T-cell (primary cell): ENCODE measurements around the gene GOLGA5. TPM values are rescaled to one million over a fixed set of nuclear protein-coding genes. Genes with fewer than 3 reads are reported as not detected.
A peak's percentile ranks its signal among the peaks of the same experiment; 100 is the strongest.

Source experiments
- ATAC-seq, 4 experiments: fragments of 200-7000 bp in 3 of 4; fragments of 150-1000 bp in 1 of 4; cut with Tn5 transposase; replicated peaks in 1 of 4; 1 replicate in 3 of 4; 2 replicates in 1 of 4; pipeline ENCODE4 v1.10.0; 2021; ENCODE audit warnings: moderate library complexity in 3 of 4, mild to moderate bottlenecking in 2 of 4, moderate number of reproducible peaks in 1 of 4
- CTCF ChIA-PET, 2 donors: fragments of 300-600 bp; sonication (Branson Sonifier 250); formaldehyde crosslinking; loops; one replicate each; lab custom pipeline; 2022; ENCODE audit warnings: antibody characterized with exemption in 2 of 2; lab: Charles Lee
- POLR2A ChIA-PET, 2 donors: fragments of 300-600 bp; sonication (Branson Sonifier 250); formaldehyde crosslinking; loops; one replicate each; lab custom pipeline; 2022; ENCODE audit warnings: antibody characterized with exemption in 2 of 2; lab: Charles Lee
- DNase-seq, 35 experiments: peaks; one replicate each; pipeline versions ENCODE4 v3.0.0 to v3.0.0-alpha.2; 2013 to 2023
- H3K27ac ChIP-seq: one replicate; pipeline ENCODE4 v1.5.1; 2013; ENCODE audit warnings: low read length
- H3K27me3 ChIP-seq, 2 experiments: replicated peaks in 1 of 2; 1 replicate in 1 of 2; 2 replicates in 1 of 2; pipeline versions ENCODE4 v1.6.1 to v1.7.0; 2013; ENCODE audit warnings: low read length in 1 of 2, mixed read lengths in 1 of 2; ENCODE audit not compliant: control insufficient read depth in 2 of 2, insufficient read depth in 2 of 2; ENCODE audit errors: extremely low read depth in 1 of 2
- H3K36me3 ChIP-seq, 2 donors: 1 replicate in 1 of 2; 2 replicates in 1 of 2; pipeline versions ENCODE4 v1.6.1 to v1.7.0; 2013; ENCODE audit warnings: low read length in 1 of 2; ENCODE audit not compliant: control insufficient read depth in 2 of 2, insufficient read depth in 1 of 2; ENCODE audit errors: extremely low read depth in 1 of 2
- H3K4me1 ChIP-seq, 2 experiments: 1 replicate in 1 of 2; 2 replicates in 1 of 2; pipeline versions ENCODE4 v1.6.1 to v1.7.0; 2013; ENCODE audit warnings: low read length in 2 of 2, mixed read lengths in 1 of 2; ENCODE audit not compliant: insufficient read depth in 2 of 2, control insufficient read depth in 1 of 2; ENCODE audit errors: extremely low read depth in 1 of 2
- H3K4me3 ChIP-seq, 2 donors: 1 replicate in 1 of 2; 2 replicates in 1 of 2; pipeline versions ENCODE4 v1.5.1 to v1.7.0; 2013; ENCODE audit warnings: mild to moderate bottlenecking in 2 of 2, low read length in 1 of 2, moderate library complexity in 1 of 2; ENCODE audit not compliant: control insufficient read depth in 1 of 2; ENCODE audit errors: extremely low read depth in 1 of 2
- H3K9me3 ChIP-seq: 2 replicates; pipeline ENCODE4 v1.7.0; 2013
- H3K27ac Mint-ChIP-seq, 2 donors: one replicate each; pipeline ENCODE4 v1.8.0; 2020 to 2021; ENCODE audit warnings: mild to moderate bottlenecking in 2 of 2, mixed read lengths in 2 of 2
- H3K27me3 Mint-ChIP-seq, 2 donors: one replicate each; pipeline ENCODE4 v1.8.0; 2021 to 2022; ENCODE audit warnings: mixed read lengths in 2 of 2
- H3K36me3 Mint-ChIP-seq: one replicate; pipeline ENCODE4 v1.8.0; 2021; ENCODE audit warnings: mixed read lengths
- H3K4me1 Mint-ChIP-seq, 3 donors: one replicate each; pipeline ENCODE4 v1.8.0; 2020 to 2022; ENCODE audit warnings: mixed read lengths in 3 of 3, mild to moderate bottlenecking in 1 of 3
- H3K4me3 Mint-ChIP-seq, 3 donors: one replicate each; pipeline ENCODE4 v1.8.0; 2020 to 2022; ENCODE audit warnings: mild to moderate bottlenecking in 3 of 3, mixed read lengths in 3 of 3, moderate library complexity in 3 of 3
- H3K9me3 Mint-ChIP-seq, 3 donors: one replicate each; pipeline ENCODE4 v1.8.0; 2020 to 2022; ENCODE audit warnings: mixed read lengths in 3 of 3
- WGBS: methylation state at CpG from one replicate; pipeline ENCODE4 v1.1.5; 2013; ENCODE audit warnings: missing lambda C conversion rate; ENCODE audit not compliant: insufficient coverage; 5-methylcytosine and 5-hydroxymethylcytosine counted together
- total RNA-seq, 35 experiments: library from RNA in 6 of 35; stranded (reverse) in 6 of 35; fragments of 120-200 nt in 1 of 35; gene quantifications; one replicate each; pipeline versions ENCODE4 v1.2.1 to v1.2.4 and lab custom pipeline; 2013 to 2026

The GOLGA5 gene
- total RNA-seq, 5 donors from 2014 or later (not counting 1 experiment from before 2014, with no cell fraction given): 14.1 to 24.3 (median 21.5) TPM

- Mint-ChIP-seq H3K4me1 (peaks cover 0 to 11% (median 0%) of the 10 kb centered on the region in 3 donors), H3K27me3 (no peaks in the 10 kb centered on the region), H3K9me3 (peaks cover 0 to 3% (median 0%) of the 10 kb centered on the region in 3 donors), H3K4me3 (no peak overlapping the region), H3K27ac (no peak overlapping the region), H3K36me3 (no peaks in the 10 kb centered on the region)
- Histone ChIP-seq H3K4me1 (peaks cover 0 to 4% of the 10 kb centered on the region in 2 experiments), H3K36me3 (no peaks in the 10 kb centered on the region), H3K4me3 (no peak overlapping the region), H3K27me3 (no peaks in the 10 kb centered on the region), H3K9me3 (no peaks in the 10 kb centered on the region), H3K27ac (no peak overlapping the region)
- DNase-seq (peak in 16 of 35 experiments; percentile 5 to 65 (median 16)), ATAC-seq (peak; percentile 63 to 82 (median 76))
- ChIA-PET POLR2A (interaction anchor here in 1 of 2 donors (0.6 kb wide), 1 partner anchor 65 kb away, joined by 4 read pairs; no protein-coding TSS in a partner anchor), CTCF (interaction anchor here (0.6 to 1.4 kb wide), 7 partner anchors 16 to 70 kb away, joined by 3 to 7 read pairs (median 4); no protein-coding TSS in a partner anchor)
- no CpG with 5 or more reads among the region's 2 CpGs for WGBS
Measured at GRCh38 chr14:92783813-92784431, 10.2 kb upstream of the GOLGA5 start.

GRCh38 chr14:92785667-92786426 is 8.3 kb upstream of the GOLGA5 start:
- H3K36me3 Mint-ChIP-seq: peaks cover 10% of the 10 kb centered on the region
- 64% methylated on average over 5 of the region's 6 CpGs for WGBS
- no peaks in the 10 kb centered on the region for H3K36me3 ChIP-seq
- peaks cover 3% of the 10 kb centered on the region for H3K9me3 ChIP-seq
- H3K4me1 Mint-ChIP-seq: peaks cover 0 to 2% (median 0%) of the 10 kb centered on the region in 3 donors
- no peak overlapping the region for H3K4me3 ChIP-seq
- H3K4me1 ChIP-seq: no peaks in the 10 kb centered on the region
- no peaks in the 10 kb centered on the region for H3K27me3 ChIP-seq
- no peak overlapping the region for H3K27ac Mint-ChIP-seq
- H3K27me3 Mint-ChIP-seq: no peaks in the 10 kb centered on the region
- H3K9me3 Mint-ChIP-seq: peaks cover 8 to 16% (median 15%) of the 10 kb centered on the region in 3 donors
- no peak overlapping the region for H3K27ac ChIP-seq
- ChIA-PET POLR2A (no interaction called here), CTCF (interaction anchor here (0.5 to 1.5 kb wide), 5 partner anchors 13 to 332 kb away, joined by 3 to 4 read pairs (median 3); no protein-coding TSS in a partner anchor)
- DNase-seq: no peak
- no peak for ATAC-seq
- no peak overlapping the region for H3K4me3 Mint-ChIP-seq

- peaks cover 10% of the 10 kb centered on the region for H3K36me3 Mint-ChIP-seq
- ATAC-seq (no peak), DNase-seq (no peak)
- Histone ChIP-seq H3K36me3 (no peaks in the 10 kb centered on the region), H3K4me1 (no peaks in the 10 kb centered on the region), H3K4me3 (no peak overlapping the region), H3K9me3 (peaks cover 3% of the 10 kb centered on the region), H3K27ac (no peak overlapping the region), H3K27me3 (no peaks in the 10 kb centered on the region)
- H3K27me3 Mint-ChIP-seq: no peaks in the 10 kb centered on the region
- ChIA-PET POLR2A (no interaction called here), CTCF (interaction anchor here (0.5 to 1.5 kb wide), 4 partner anchors 14 to 332 kb away, joined by 3 to 4 read pairs (median 4); no protein-coding TSS in a partner anchor)
- no peak overlapping the region for H3K27ac Mint-ChIP-seq
- H3K4me3 Mint-ChIP-seq: no peak overlapping the region
- H3K4me1 Mint-ChIP-seq: no peaks in the 10 kb centered on the region
- H3K9me3 Mint-ChIP-seq: peaks cover 8 to 19% (median 15%) of the 10 kb centered on the region in 3 donors
- no CpG with 5 or more reads among the region's 1 CpG for WGBS
Measured at GRCh38 chr14:92786427-92786756, 7.7 kb upstream of the GOLGA5 start.

DNA sequence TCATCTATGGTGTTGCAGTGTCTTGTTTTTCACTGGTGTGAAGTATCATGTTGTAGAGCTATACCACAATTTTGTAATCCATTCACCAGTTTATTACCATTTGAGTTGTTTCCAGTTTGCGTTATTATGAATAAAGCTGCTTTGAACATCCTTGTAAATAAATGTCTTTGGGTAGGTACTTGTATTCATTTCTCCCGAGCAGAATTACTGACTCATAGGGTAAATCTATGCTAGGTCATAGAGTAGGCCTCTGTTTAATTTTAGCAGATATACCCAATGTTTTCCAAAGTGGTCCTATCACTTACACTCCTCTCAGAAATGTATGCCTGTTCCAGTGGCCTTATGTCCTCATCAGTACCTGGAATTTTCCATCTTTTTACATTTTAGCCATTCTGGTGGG is 6.6 kb upstream of the GOLGA5 start:
- CTCF ChIA-PET: no interaction called here
- POLR2A ChIA-PET: interaction anchor here in 1 of 2 donors (0.7 kb wide), 1 partner anchor 711 kb away, joined by 5 read pairs; no protein-coding TSS in a partner anchor
- peaks cover 10% of the 10 kb centered on the region for H3K36me3 Mint-ChIP-seq
- Histone ChIP-seq H3K36me3 (no peaks in the 10 kb centered on the region), H3K4me3 (no peak overlapping the region), H3K9me3 (peaks cover 3% of the 10 kb centered on the region), H3K27ac (no peak overlapping the region), H3K27me3 (no peaks in the 10 kb centered on the region), H3K4me1 (no peaks in the 10 kb centered on the region)
- H3K27ac Mint-ChIP-seq: no peak overlapping the region
- WGBS: no CpG with 5 or more reads among the region's 2 CpGs
- H3K27me3 Mint-ChIP-seq: no peaks in the 10 kb centered on the region
- DNase-seq (no peak), ATAC-seq (no peak)
- H3K4me1 Mint-ChIP-seq: no peaks in the 10 kb centered on the region
- no peak overlapping the region for H3K4me3 Mint-ChIP-seq
- peaks cover 8 to 21% (median 15%) of the 10 kb centered on the region in 3 donors for H3K9me3 Mint-ChIP-seq

DNA sequence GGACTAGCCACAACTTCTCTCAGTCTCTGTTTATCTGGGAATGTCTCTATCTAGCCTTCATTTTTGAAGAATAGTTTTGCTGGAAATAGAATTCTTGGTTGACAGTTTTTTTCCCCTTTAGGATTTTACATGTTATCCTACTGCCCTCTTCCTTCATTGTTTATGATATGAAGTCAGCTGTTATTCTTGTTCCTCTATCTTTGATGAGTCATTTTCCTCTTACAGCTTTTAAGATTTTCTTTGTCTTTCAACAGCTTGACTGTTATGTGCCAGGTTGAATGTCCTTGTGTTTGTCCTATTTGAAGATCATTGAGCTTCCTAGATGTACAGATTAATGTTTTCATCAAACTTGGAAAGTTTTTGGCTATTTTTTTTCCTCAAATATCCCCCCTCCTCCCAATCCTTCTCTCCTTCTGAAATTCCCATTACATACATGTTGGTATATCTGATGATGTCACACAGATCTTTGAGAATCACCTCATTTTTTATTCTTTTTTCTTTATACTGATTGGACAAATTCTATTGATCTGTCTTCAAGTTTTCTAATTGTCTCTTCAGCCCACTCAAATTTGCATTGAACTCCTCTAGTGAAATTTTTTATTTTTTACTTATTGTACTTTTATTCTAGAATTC is 4.5 kb upstream of the GOLGA5 start:
- DNase-seq (no peak), ATAC-seq (no peak)
- peaks cover 5 to 7% of the 10 kb centered on the region in 2 experiments for H3K4me1 ChIP-seq
- Mint-ChIP-seq H3K4me1 (peaks cover 8 to 14% (median 9%) of the 10 kb centered on the region in 3 donors), H3K4me3 (no peak overlapping the region), H3K27me3 (no peaks in the 10 kb centered on the region), H3K9me3 (peaks cover 8 to 21% (median 15%) of the 10 kb centered on the region in 3 donors), H3K36me3 (peaks cover 10% of the 10 kb centered on the region), H3K27ac (no peak overlapping the region)
- H3K9me3 ChIP-seq: peaks cover 3% of the 10 kb centered on the region
- ChIA-PET POLR2A (no interaction called here), CTCF (interaction anchor here in 1 of 2 donors (0.6 kb wide), 1 partner anchor 1776 kb away, joined by 5 read pairs; no protein-coding TSS in a partner anchor)
- H3K27me3 ChIP-seq: no peaks in the 10 kb centered on the region
- H3K4me3 ChIP-seq: no peak overlapping the region
- no peaks in the 10 kb centered on the region for H3K36me3 ChIP-seq
- H3K27ac ChIP-seq: no peak overlapping the region

DNA sequence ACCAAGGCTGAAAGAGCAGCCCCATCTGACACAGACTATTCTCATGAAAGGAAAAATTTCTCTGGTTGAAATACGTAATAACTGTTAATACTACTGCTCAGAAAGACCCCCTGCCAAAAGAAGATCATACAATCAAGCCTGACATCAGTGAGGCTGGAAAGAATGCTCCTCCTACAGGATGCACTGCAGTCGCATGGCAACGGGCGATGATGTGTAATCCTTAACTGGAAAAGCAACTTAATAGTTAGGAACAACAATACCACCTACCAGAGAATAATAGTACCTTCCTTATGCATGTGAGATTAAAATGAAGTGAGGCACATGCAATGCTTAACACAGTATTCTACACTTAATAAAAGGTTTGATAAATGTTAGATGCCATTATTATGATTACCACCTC is 1.2 kb upstream of the GOLGA5 start:
- CTCF ChIA-PET: no interaction called here
- ATAC-seq: no peak
- Mint-ChIP-seq H3K27ac (no peak overlapping the region), H3K36me3 (peaks cover 18% of the 10 kb centered on the region), H3K9me3 (peaks cover 8 to 21% (median 15%) of the 10 kb centered on the region in 3 donors), H3K27me3 (no peaks in the 10 kb centered on the region), H3K4me1 (peaks cover 34 to 39% (median 34%) of the 10 kb centered on the region in 3 donors), H3K4me3 (peak overlapping the region in 1 of 3 donors; percentile 99)
- no peak for DNase-seq
- peaks cover 0 to 7% of the 10 kb centered on the region in 2 donors for H3K36me3 ChIP-seq
- no peak overlapping the region for H3K4me3 ChIP-seq
- no peak overlapping the region for H3K27ac ChIP-seq
- H3K27me3 ChIP-seq: no peaks in the 10 kb centered on the region
- WGBS: 100% methylated on average over 1 of the region's 4 CpGs
- H3K4me1 ChIP-seq: peaks cover 13 to 15% of the 10 kb centered on the region in 2 experiments
- POLR2A ChIA-PET: interaction anchor here in 1 of 2 donors (0.6 kb wide), 1 partner anchor 9 kb away, joined by 15 read pairs; no protein-coding TSS in a partner anchor
- H3K9me3 ChIP-seq: peaks cover 3% of the 10 kb centered on the region
